GM12878 (cell line): ENCODE data around the gene DENND1A. TPM values are rescaled to one million over a fixed set of nuclear protein-coding genes. Genes with fewer than 3 reads are reported as not detected.

Source experiments
- ATF7 ChIP-seq: fragments of 450-650 bp; IDR thresholded peaks from 2 replicates; pipeline ENCODE4 v1.6.1; 2016; ENCODE audit warnings: low read depth, mild to moderate bottlenecking
- BACH1 ChIP-seq: fragments of 450-650 bp; IDR thresholded peaks from 2 replicates; pipeline ENCODE4 v1.6.1; 2017; ENCODE audit warnings: mild to moderate bottlenecking, borderline replicate concordance
- BCL11A ChIP-seq: IDR thresholded peaks from 2 replicates; pipeline ENCODE4 v1.6.1; 2011; ENCODE audit warnings: low read depth, low read length
- BMI1 ChIP-seq: fragments of 450-650 bp; IDR thresholded peaks from 2 replicates; pipeline ENCODE4 v1.6.1; 2016; ENCODE audit warnings: mild to moderate bottlenecking, moderate library complexity, borderline replicate concordance
- CUX1 ChIP-seq: IDR thresholded peaks from 2 replicates; pipeline ENCODE4 v1.6.1; 2012; ENCODE audit warnings: improper control_type of control experiment, low read depth, low read length; ENCODE audit not compliant: insufficient replicate concordance
- EP300 ChIP-seq, 2 experiments: fragments of 150-350 bp in 1 of 2; IDR thresholded peaks; 2 replicates each; pipeline ENCODE4 v1.6.1; 2011 to 2012; ENCODE audit warnings: low read depth in 2 of 2, low read length in 2 of 2, borderline replicate concordance in 1 of 2, improper control_type of control experiment in 1 of 2, inconsistent platforms in 1 of 2; ENCODE audit not compliant: control insufficient read depth in 1 of 2
- HDGF ChIP-seq: fragments of 450-650 bp; IDR thresholded peaks from 2 replicates; pipeline ENCODE4 v1.6.1; 2016; ENCODE audit warnings: antibody characterized with exemption
- IKZF1 ChIP-seq: fragments of 450-650 bp; conservative IDR thresholded peaks from 2 replicates; pipeline ENCODE4 v1.6.1; 2017; ENCODE audit warnings: antibody characterized with exemption, mild to moderate bottlenecking
- IKZF2 ChIP-seq, 2 experiments: fragments of 450-650 bp; IDR thresholded peaks; 2 replicates each; pipeline ENCODE4 v1.6.1; 2017; ENCODE audit warnings: mild to moderate bottlenecking in 2 of 2, moderate library complexity in 2 of 2
- JUND ChIP-seq: IDR thresholded peaks from 2 replicates; pipeline ENCODE4 v1.6.1; 2012; ENCODE audit warnings: low read depth, mild to moderate bottlenecking, low read length, improper control_type of control experiment, moderate library complexity
- KAT2A ChIP-seq: conservative IDR thresholded peaks from 2 replicates; pipeline ENCODE4 v1.6.1; 2011; ENCODE audit warnings: low read depth, low read length; ENCODE audit not compliant: control insufficient read depth
- KLF5 ChIP-seq: fragments of 450-650 bp; IDR thresholded peaks from 2 replicates; pipeline ENCODE4 v1.6.1; 2014; ENCODE audit warnings: mild to moderate bottlenecking; ENCODE audit not compliant: partially characterized antibody
- MAX ChIP-seq: IDR thresholded peaks from 2 replicates; pipeline ENCODE4 v1.6.1; 2012; ENCODE audit warnings: low read depth, low read length, improper control_type of control experiment
- NFIC ChIP-seq: IDR thresholded peaks from 2 replicates; pipeline ENCODE4 v1.6.1; 2012; ENCODE audit warnings: low read depth, mild to moderate bottlenecking, inconsistent platforms, low read length, moderate library complexity
- NKRF ChIP-seq: fragments of 450-650 bp; conservative IDR thresholded peaks from 2 replicates; pipeline ENCODE4 v1.6.1; 2017; ENCODE audit warnings: mild to moderate bottlenecking, moderate library complexity
- PAX5 ChIP-seq: IDR thresholded peaks from 2 replicates; pipeline ENCODE4 v1.6.1; 2011; ENCODE audit warnings: low read depth, low read length, borderline replicate concordance
- REST ChIP-seq: IDR thresholded peaks from 2 replicates; pipeline ENCODE4 v1.6.1; 2012; ENCODE audit warnings: mild to moderate bottlenecking, low read depth, low read length
- SMARCA5 ChIP-seq: fragments of 450-650 bp; IDR thresholded peaks from 2 replicates; pipeline ENCODE4 v1.6.1; 2017; ENCODE audit warnings: mild to moderate bottlenecking
- SUPT20H ChIP-seq: IDR thresholded peaks from 2 replicates; pipeline ENCODE4 v1.6.1; 2011; ENCODE audit warnings: low read depth, mild to moderate bottlenecking, low read length, moderate library complexity, borderline replicate concordance; ENCODE audit not compliant: control insufficient read depth
- YBX1 ChIP-seq: fragments of 450-650 bp; IDR thresholded peaks from 2 replicates; pipeline ENCODE4 v1.6.1; 2016; ENCODE audit warnings: antibody characterized with exemption
- ZNF217 ChIP-seq: fragments of 450-650 bp; IDR thresholded peaks from 2 replicates; pipeline ENCODE4 v1.6.1; 2017; ENCODE audit warnings: antibody characterized with exemption, mild to moderate bottlenecking
- polyA plus RNA-seq, 11 experiments: library from polyadenylated mRNA; depleted of rRNA in 4 of 11; unstranded in 6 of 11; stranded (reverse) in 5 of 11; fragments of >200 nt; fragmentation: Nextera tagmentation in 4 of 11; fragmentation: Illumina TruSeq in 1 of 11; extraction: Ambion mirVana in 4 of 11; extraction: Trizol in 1 of 11; gene quantifications; 1 replicate in 1 of 11; 2 replicates in 10 of 11; pipeline versions ENCODE4 v1.2.1 to v1.2.3, GENCODE V29; 2011 to 2016; ENCODE audit warnings: inconsistent platforms in 2 of 11, missing spikeins in 2 of 11, low read depth in 1 of 11
- total RNA-seq, 4 experiments: library from RNA; depleted of rRNA in 3 of 4; stranded (reverse); fragments of >200 nt in 3 of 4; fragmentation: Illumina TruSeq in 1 of 4; extraction: Trizol in 1 of 4; gene quantifications; 2 replicates each; pipeline versions ENCODE4 v1.2.1 to v1.2.3, GENCODE V29; 2013 to 2021

Gene DENND1A
- total and polyA plus RNA-seq, 10 of the 15 experiments (the other 5 are each of a cell fraction or from before 2014, with no cell fraction given), result 14.1 to 48.6 (median 35.2) TPM

- TF ChIP-seq MAX, result no peak
- TF ChIP-seq SMARCA5, result peak; percentile 72; the same call in 1 of the 2 replicates
- TF ChIP-seq EP300 (IDR thresholded peaks at IDR 0.05; ENCODE audit: borderline replicate concordance in 1 of 2, control insufficient read depth in 1 of 2, low read depth in 2 of 2, low read length in 2 of 2), result peak in 1 of 2 experiments; percentile 80; a peak in 2 of 4 replicates
- TF ChIP-seq YBX1, result no peak
- no peak for TF ChIP-seq SUPT20H
- no peak for TF ChIP-seq PAX5
- no peak for TF ChIP-seq NFIC
- peak; percentile 54; the same call in 1 of the 2 replicates for TF ChIP-seq BACH1
- no peak for TF ChIP-seq KLF5
- no peak for TF ChIP-seq CUX1
- peak; percentile 91 for TF ChIP-seq ATF7
- no peak for TF ChIP-seq NKRF
- TF ChIP-seq IKZF2 (IDR thresholded peaks at IDR 0.05), result peak; percentile 65 to 70; a peak in 2 of 4 replicates
- peak; percentile 75; the same call in 1 of the 2 replicates for TF ChIP-seq JUND
- TF ChIP-seq BMI1, result peak; percentile 41; the same call in 1 of the 2 replicates
- TF ChIP-seq HDGF, result no peak
- TF ChIP-seq BCL11A, result 0 out of 2 replicates have a peak, but pooled peaks have one; percentile 12
- no peak for TF ChIP-seq KAT2A
- TF ChIP-seq ZNF217, result 0 out of 2 replicates have a peak, but pooled peaks have one; percentile 82
- TF ChIP-seq REST, result no peak
- TF ChIP-seq IKZF1, result 0 out of 2 replicates have a peak, but pooled peaks have one; percentile 5
Observed at GRCh38 chr9:123649909-123650308, 280.0 kb downstream of the DENND1A start (continued).
